ENCODE results near the gene THSD7A.

DNA sequence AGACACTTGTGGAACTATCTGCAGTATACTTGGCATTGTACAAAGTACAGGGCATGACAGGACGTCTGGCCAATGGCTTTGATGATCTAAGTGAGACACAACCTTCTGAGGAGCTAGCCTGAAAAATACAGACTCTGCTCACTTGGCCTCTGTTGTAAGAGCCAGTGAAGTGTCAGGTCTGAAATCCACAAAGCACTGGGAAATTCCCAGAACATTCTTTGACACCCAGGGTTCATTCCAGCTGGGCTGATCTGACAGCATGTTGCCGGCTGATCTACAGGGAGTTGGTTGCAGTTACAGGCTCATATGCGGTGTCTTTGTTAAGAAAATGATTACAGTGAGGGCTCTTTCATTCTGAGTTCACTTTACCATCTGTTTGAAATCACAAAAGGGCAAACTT is 503.7 kb downstream of the THSD7A start:
- TF ChIP-seq CTCF (conservative IDR thresholded peaks at IDR 0.05; ENCODE audit: low read depth, low read length), result no peak
- no peak for TF ChIP-seq RFX5 (IDR thresholded peaks at IDR 0.05; ENCODE audit: low read depth, low read length)
- no peak for TF ChIP-seq POLR2A (IDR thresholded peaks at IDR 0.05; ENCODE audit: low read depth, low read length)
- no peak for TF ChIP-seq NFE2L2 (IDR thresholded peaks at IDR 0.05; ENCODE audit: low read depth, low read length)
- TF ChIP-seq RAD21 (IDR thresholded peaks at IDR 0.05; ENCODE audit: low read length), result no peak
- TF ChIP-seq RCOR1 (IDR thresholded peaks at IDR 0.05; ENCODE audit: insufficient replicate concordance, low read length), result no peak
- TF ChIP-seq SMC3 (IDR thresholded peaks at IDR 0.05; ENCODE audit: low read depth, low read length), result no peak
- TF ChIP-seq, protein P1, sequence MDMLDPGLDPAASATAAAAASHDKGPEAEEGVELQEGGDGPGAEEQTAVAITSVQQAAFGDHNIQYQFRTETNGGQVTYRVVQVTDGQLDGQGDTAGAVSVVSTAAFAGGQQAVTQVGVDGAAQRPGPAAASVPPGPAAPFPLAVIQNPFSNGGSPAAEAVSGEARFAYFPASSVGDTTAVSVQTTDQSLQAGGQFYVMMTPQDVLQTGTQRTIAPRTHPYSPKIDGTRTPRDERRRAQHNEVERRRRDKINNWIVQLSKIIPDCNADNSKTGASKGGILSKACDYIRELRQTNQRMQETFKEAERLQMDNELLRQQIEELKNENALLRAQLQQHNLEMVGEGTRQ (IDR thresholded peaks at IDR 0.05; ENCODE audit: low read depth, low read length), result no peak
- TF ChIP-seq, protein P2, sequence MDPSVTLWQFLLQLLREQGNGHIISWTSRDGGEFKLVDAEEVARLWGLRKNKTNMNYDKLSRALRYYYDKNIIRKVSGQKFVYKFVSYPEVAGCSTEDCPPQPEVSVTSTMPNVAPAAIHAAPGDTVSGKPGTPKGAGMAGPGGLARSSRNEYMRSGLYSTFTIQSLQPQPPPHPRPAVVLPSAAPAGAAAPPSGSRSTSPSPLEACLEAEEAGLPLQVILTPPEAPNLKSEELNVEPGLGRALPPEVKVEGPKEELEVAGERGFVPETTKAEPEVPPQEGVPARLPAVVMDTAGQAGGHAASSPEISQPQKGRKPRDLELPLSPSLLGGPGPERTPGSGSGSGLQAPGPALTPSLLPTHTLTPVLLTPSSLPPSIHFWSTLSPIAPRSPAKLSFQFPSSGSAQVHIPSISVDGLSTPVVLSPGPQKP (IDR thresholded peaks at IDR 0.05; ENCODE audit: borderline replicate concordance, low read depth, low read length), result no peak
- TF ChIP-seq CHD1 (IDR thresholded peaks at IDR 0.05; ENCODE audit: low read depth, low read length), result no peak
- TF ChIP-seq MXI1 (IDR thresholded peaks at IDR 0.05; ENCODE audit: borderline replicate concordance, low read depth, low read length), result no peak
- no peak for TF ChIP-seq BHLHE40 (IDR thresholded peaks at IDR 0.05; ENCODE audit: low read depth, low read length)

Measured in IMR-90 (cell line).